Endothelial cell of umbilical vein (primary cell): Measurements from ENCODE around the gene MID2. TPM values are rescaled to one million over a fixed set of nuclear protein-coding genes. Genes with fewer than 3 reads are reported as not detected.

Source experiments
- BruUV-seq: library from RNA; stranded (reverse); fragments of 400-500 nt; replicated peaks from 2 replicates; lab custom pipeline; 2021; lab: Mats Ljungman, UMichigan
- CTCF ChIA-PET: fragments of 300-600, 350-600 bp; sonication (Branson Sonifier 250); formaldehyde crosslinking; loops from one replicate; lab custom pipeline; 2021; ENCODE audit warnings: antibody characterized with exemption, inconsistent platforms; lab: Charles Lee
- POLR2A ChIA-PET: fragments of 300-600, 350-600 bp; sonication (Branson Sonifier 250); formaldehyde crosslinking; loops from one replicate; lab custom pipeline; 2021; ENCODE audit warnings: antibody characterized with exemption, inconsistent platforms; lab: Charles Lee
- DNase-seq: peaks from one replicate; pipeline ENCODE4 v3.0.0-alpha.2; 2011; ENCODE audit warnings: low read depth, low spot score
- FAIRE-seq: peaks from 2 replicates; lab custom pipeline; 2011; peaks lifted over from hg19 to GRCh38; lab: Jason Lieb, UNC
- H2AFZ ChIP-seq: 2 replicates; pipeline ENCODE4 v1.6.0; 2012; ENCODE audit warnings: low read depth, low read length, control low read depth, inconsistent platforms
- H3K27ac ChIP-seq: 2 replicates; pipeline ENCODE4 v1.5.1; 2011; ENCODE audit warnings: low read depth, mild to moderate bottlenecking, control low read depth, low read length, moderate library complexity; ENCODE audit not compliant: insufficient read depth
- H3K27me3 ChIP-seq, 2 experiments: 2 replicates each; pipeline versions ENCODE4 v1.6.0 to v1.6.1; 2011; ENCODE audit warnings: low read length in 2 of 2, mixed read lengths in 1 of 2; ENCODE audit not compliant: control insufficient read depth in 2 of 2, insufficient read depth in 2 of 2
- H3K36me3 ChIP-seq, 2 experiments: 2 replicates in 1 of 2; 3 replicates in 1 of 2; pipeline ENCODE4 v1.5.1; 2011; ENCODE audit warnings: low read length in 2 of 2, mild to moderate bottlenecking in 1 of 2, moderate library complexity in 1 of 2; ENCODE audit not compliant: control insufficient read depth in 2 of 2, insufficient read depth in 2 of 2; ENCODE audit errors: extremely low read depth in 1 of 2
- H3K4me1 ChIP-seq: 3 replicates; pipeline ENCODE4 v1.5.1; 2011; ENCODE audit warnings: mild to moderate bottlenecking, low read length; ENCODE audit not compliant: control insufficient read depth, insufficient read depth; ENCODE audit errors: extremely low read depth
- H3K4me2 ChIP-seq: 2 replicates; pipeline ENCODE4 v1.6.1; 2011; ENCODE audit warnings: low read length, control low read depth, mixed read lengths; ENCODE audit not compliant: insufficient read depth
- H3K4me3 ChIP-seq, 3 experiments: fragments of 200-600 bp in 1 of 3; sonication (generic), shearing (Covaris generic) in 1 of 3; replicated peaks in 1 of 3; 2 replicates each; pipeline ENCODE4 v1.5.1; 2011 to 2016; ENCODE audit warnings: control low read depth in 3 of 3, low read length in 3 of 3, mild to moderate bottlenecking in 2 of 3, inconsistent platforms in 1 of 3, low read depth in 1 of 3, moderate library complexity in 1 of 3; ENCODE audit not compliant: insufficient read depth in 1 of 3
- H3K79me2 ChIP-seq: 2 replicates; pipeline ENCODE4 v1.6.0; 2012; ENCODE audit warnings: low read length, inconsistent platforms; ENCODE audit not compliant: control insufficient read depth, insufficient read depth
- H3K9ac ChIP-seq: replicated peaks from 2 replicates; pipeline ENCODE3; 2011; ENCODE audit warnings: low read length, control low read depth; ENCODE audit not compliant: insufficient read depth; ENCODE audit errors: extremely low read depth
- H3K9me1 ChIP-seq: replicated peaks from 3 replicates; pipeline ENCODE4 v1.6.0; 2011; ENCODE audit warnings: mild to moderate bottlenecking, low read length; ENCODE audit not compliant: control insufficient read depth, insufficient read depth; ENCODE audit errors: extremely low read depth
- H3K9me3 ChIP-seq: replicated peaks from 2 replicates; pipeline ENCODE4 v1.5.1; 2012; ENCODE audit warnings: low read length, inconsistent platforms; ENCODE audit not compliant: control insufficient read depth, insufficient read depth
- H4K20me1 ChIP-seq: replicated peaks from 2 replicates; pipeline ENCODE3; 2011; ENCODE audit warnings: mild to moderate bottlenecking, low read length; ENCODE audit not compliant: control insufficient read depth, insufficient read depth; ENCODE audit errors: extremely low read depth
- CTCF ChIP-seq, 2 donors: IDR thresholded peaks; 1 replicate in 1 of 2; 2 replicates in 1 of 2; pipeline ENCODE4 v1.5.1; 2011; ENCODE audit warnings: low read length in 2 of 2, mild to moderate bottlenecking in 2 of 2, moderate library complexity in 2 of 2, control low read depth in 1 of 2, inconsistent platforms in 1 of 2, low read depth in 1 of 2; ENCODE audit not compliant: insufficient read depth in 1 of 2; ENCODE audit errors: extremely low read depth in 1 of 2
- EZH2 ChIP-seq: IDR thresholded peaks from 2 replicates; pipeline ENCODE4 v1.6.1; 2012; ENCODE audit warnings: borderline replicate concordance, low read depth, mild to moderate bottlenecking, moderate library complexity, low read length, inconsistent platforms; ENCODE audit not compliant: severe bottlenecking
- FOS ChIP-seq: IDR thresholded peaks from 2 replicates; pipeline ENCODE4 v1.6.1; 2011; ENCODE audit warnings: mild to moderate bottlenecking, low read length, moderate library complexity, borderline replicate concordance; ENCODE audit not compliant: insufficient read depth
- GATA2 ChIP-seq: IDR thresholded peaks from 2 replicates; pipeline ENCODE4 v1.7.0; 2011; ENCODE audit warnings: low read depth, mild to moderate bottlenecking, moderate library complexity, mixed read lengths, low read length; ENCODE audit not compliant: insufficient read length, insufficient read depth
- JUN ChIP-seq: IDR thresholded peaks from 2 replicates; pipeline ENCODE4 v1.6.1; 2011; ENCODE audit warnings: borderline replicate concordance, low read depth; ENCODE audit not compliant: insufficient read length, insufficient read depth
- MAX ChIP-seq: IDR thresholded peaks from 2 replicates; pipeline ENCODE4 v1.6.1; 2011; ENCODE audit not compliant: insufficient read depth, insufficient read length
- MYC ChIP-seq: IDR thresholded peaks from one replicate; pipeline ENCODE4 v1.6.1; 2011; ENCODE audit warnings: mild to moderate bottlenecking, low read depth, low read length
- POLR2A ChIP-seq: IDR thresholded peaks from 2 replicates; pipeline ENCODE4 v1.6.1; 2012; ENCODE audit warnings: low read depth, mild to moderate bottlenecking, control low read depth, low read length
- POLR2AphosphoS5 ChIP-seq: IDR thresholded peaks from 2 replicates; pipeline ENCODE4 v1.6.1; 2012; ENCODE audit warnings: low read depth, mild to moderate bottlenecking, control low read depth, low read length, moderate library complexity; ENCODE audit not compliant: insufficient read depth
- dilution Hi-C: fragments of 300-500 bp; cut with MboI; formaldehyde crosslinking; loops from one replicate; pipeline ENCODE4 v1.15.0; 2019; ENCODE audit warnings: low sequenced_read_pairs; ENCODE audit not compliant: extremely low pct_ligation_motif_present
- intact Hi-C: fragments of 100-400 bp; cut with micrococcal nuclease; formaldehyde crosslinking; loops from one replicate; pipeline ENCODE4 v1.10.0; 2022
- polyA plus RNA-seq, 4 experiments: library from polyadenylated mRNA; depleted of rRNA in 3 of 4; stranded (reverse) in 3 of 4; unstranded in 1 of 4; fragments of >200 nt; gene quantifications; 2 replicates each; pipeline versions ENCODE4 v1.2.1 to v1.2.3, GENCODE V29; 2011 to 2012; ENCODE audit warnings: missing spikeins in 1 of 4
- small RNA-seq: library from RNA; depleted of rRNA; stranded (forward); fragments of <200 nt; gene quantifications from one replicate; pipeline ENCODE3, GENCODE V24; 2012; ENCODE audit warnings: low replicate concordance, low read depth; ENCODE audit not compliant: insufficient read depth, insufficient read length
- total RNA-seq: library from RNA; stranded (reverse); gene quantifications from 2 replicates; pipeline ENCODE4 v1.2.3, GENCODE V29; 2021

The MID2 gene
- total and polyA plus RNA-seq, 2 donors (not counting 3 experiments of a cell fraction or from before 2014, with no cell fraction given) = 16.4 to 25.3 TPM

- Histone ChIP-seq H3K4me2 (no peak overlapping the region), H3K9me1 (no peaks in the 10 kb centered on the region), H3K9ac (no peak overlapping the region), H3K27me3 (no peaks in the 10 kb centered on the region), H4K20me1 (no peaks in the 10 kb centered on the region), H3K9me3 (no peaks in the 10 kb centered on the region), H3K4me1 (no peaks in the 10 kb centered on the region), H3K4me3 (no peak overlapping the region), H3K27ac (no peak overlapping the region), H2AFZ (no peak overlapping the region), H3K79me2 (no peaks in the 10 kb centered on the region), H3K36me3 (no peaks in the 10 kb centered on the region)
- DNase-seq (no peak), FAIRE-seq (no peak)
- no peak for TF ChIP-seq POLR2AphosphoS5
- no peak for TF ChIP-seq MYC
- TF ChIP-seq MAX = no peak
- no peak for TF ChIP-seq JUN
- no peak for TF ChIP-seq EZH2
- no peak for TF ChIP-seq GATA2
- TF ChIP-seq FOS = no peak
- no peak for TF ChIP-seq POLR2A
- TF ChIP-seq CTCF (IDR thresholded peaks at IDR 0.05; ENCODE audit: extremely low read depth in 1 of 2, insufficient read depth in 1 of 2, low read depth in 1 of 2, low read length in 2 of 2) = no peak
- dilution Hi-C loops = no loop called here
- CTCF ChIA-PET = no interaction called here
- no TSS peak for BruUV-seq
- intact Hi-C loops = no loop called here
- POLR2A ChIA-PET = no interaction called here
Measured at GRCh38 chrX:107971636-107972035, 146.0 kb downstream of the MID2 start.

Small RNA genes within 50 kb of the gene (small RNA-seq; reads per million reads assigned to genes)
- gene RF00019 = not detected

Other genes starting within 250 kb of the MID2 start
- 36.8 and 38.7 TPM in 2 replicates for gene PRPS1, start 197.4 kb upstream of the MID2 start, total RNA-seq
- 23.8 and 30.9 TPM in 2 replicates for gene PRPS1, start 197.4 kb upstream of the MID2 start, polyA plus RNA-seq
- 21.1 and 29.1 TPM in 2 replicates for gene TSC22D3, start 50.1 kb upstream of the MID2 start, total RNA-seq
- gene TSC22D3, start 50.1 kb upstream of the MID2 start, polyA plus RNA-seq = 24.7 and 37.4 TPM in 2 replicates
- not detected in 2 replicates for gene NCBP2L, start 48.1 kb upstream of the MID2 start, total RNA-seq
- not detected in 2 replicates for gene NCBP2L, start 48.1 kb upstream of the MID2 start, polyA plus RNA-seq
- not detected in 2 replicates for gene TEX13B, start 156.5 kb downstream of the MID2 start, total RNA-seq
- gene TEX13B, start 156.5 kb downstream of the MID2 start, polyA plus RNA-seq = not detected in 2 replicates
- 2.1 and 2.6 TPM in 2 replicates for gene VSIG1, start 219.2 kb downstream of the MID2 start, total RNA-seq
- gene VSIG1, start 219.2 kb downstream of the MID2 start, polyA plus RNA-seq = 1.5 and 3.5 TPM in 2 replicates